Measurements from ENCODE around the gene SYF2.
A peak's percentile ranks its signal among the peaks of the same experiment; 100 is the strongest.

The SYF2 gene

GRCh38 chr1:25246600-25247023, 14.3 kb upstream of the SYF2 start (continued):
- TF ChIP-seq ZNF302 (tag by site-specific recombination; IDR thresholded peaks at IDR 0.05; ENCODE audit: low read depth), result no peak
- TF ChIP-seq ZNF274 (IDR thresholded peaks at IDR 0.05; ENCODE audit: low read length), result no peak
- TF ChIP-seq ZNF274 (tag by site-specific recombination; IDR thresholded peaks at IDR 0.05; ENCODE audit: borderline replicate concordance), result no peak
- TF ChIP-seq ZNF571 (tag by site-specific recombination; IDR thresholded peaks at IDR 0.05), result no peak
- TF ChIP-seq KLF10 (tag by site-specific recombination; IDR thresholded peaks at IDR 0.05), result no peak
- TF ChIP-seq ZNF335 (tag by site-specific recombination; conservative IDR thresholded peaks at IDR 0.05), result peak; percentile 34; the same call in 1 of the 2 replicates

- Histone ChIP-seq H3K36me3 (ENCODE audit: control insufficient read depth in 2 of 2, insufficient read depth in 1 of 2, low read length in 2 of 2) (peaks cover 33 to 54% of the 10 kb centered on the region in 2 experiments), H3K4me1 (ENCODE audit: control insufficient read depth, insufficient read depth, low read length) (0 out of 2 replicates have a peak, but pooled peaks cover 2% of the 10 kb centered on the region), H3K4me3 (ENCODE audit: low read depth, low read length) (peak overlapping the region; percentile 99), H3K9me3 (ENCODE audit: control insufficient read depth, insufficient read depth, low read depth, low read length) (no peaks in the 10 kb centered on the region), H3K27ac (ENCODE audit: extremely low read depth, low read depth, low read length) (peak overlapping the region; percentile 96)
- ChIA-PET CTCF (interaction anchor here (0.6 to 0.9 kb wide), 2 partner anchors 273 to 328 kb away, joined by 3 read pairs; no protein-coding TSS in a partner anchor), POLR2A (interaction anchor here (6.2 kb wide), 1 partner anchor 14 kb away, joined by 100 read pairs; the partner anchor contains the start of gene SYF2)
- TF ChIP-seq ZNF654 (tag by site-specific recombination; IDR thresholded peaks at IDR 0.05; ENCODE audit: low read depth), result no peak
- no peak for TF ChIP-seq ZNF585B (tag by site-specific recombination; IDR thresholded peaks at IDR 0.05)
- TF ChIP-seq ZNF76 (tag by site-specific recombination; IDR thresholded peaks at IDR 0.05; ENCODE audit: borderline replicate concordance, low read depth), result peak; percentile 78
- no peak for TF ChIP-seq ZNF341 (tag by site-specific recombination; IDR thresholded peaks at IDR 0.05; ENCODE audit: low read depth)
- TF ChIP-seq ZBTB1 (tag by site-specific recombination; IDR thresholded peaks at IDR 0.05), result no peak
- TF ChIP-seq SP2 (tag by site-specific recombination; IDR thresholded peaks at IDR 0.05), result peak; percentile 36; the same call in 1 of the 2 replicates
- peak; percentile 63; the same call in 1 of the 2 replicates for TF ChIP-seq BCL11A (tag by site-specific recombination; IDR thresholded peaks at IDR 0.05; ENCODE audit: low read depth)
- peak; percentile 33; the same call in 1 of the 2 replicates for TF ChIP-seq ZEB2 (tag by site-specific recombination; IDR thresholded peaks at IDR 0.05)
- TF ChIP-seq ZNF391 (tag by site-specific recombination; IDR thresholded peaks at IDR 0.05; ENCODE audit: borderline replicate concordance, low read depth), result 0 out of 2 replicates have a peak, but pooled peaks have one; percentile 22
- peak; percentile 73 for TF ChIP-seq ZNF366 (tag by site-specific recombination; conservative IDR thresholded peaks at IDR 0.05)
- peak; percentile 41; the same call in 1 of the 2 replicates for TF ChIP-seq KLF9 (tag by site-specific recombination; IDR thresholded peaks at IDR 0.05; ENCODE audit: low read depth)
- peak; percentile 12; the same call in 1 of the 2 replicates for TF ChIP-seq ZBTB8A (tag by site-specific recombination; IDR thresholded peaks at IDR 0.05)
- no peak for TF ChIP-seq ZNF292 (tag by site-specific recombination; IDR thresholded peaks at IDR 0.05; ENCODE audit: borderline replicate concordance, low read depth)
- peak; percentile 75 for TF ChIP-seq BCL11B (tag by site-specific recombination; IDR thresholded peaks at IDR 0.05; ENCODE audit: low read depth)
- no peak for TF ChIP-seq ZNF560 (tag by site-specific recombination; IDR thresholded peaks at IDR 0.05; ENCODE audit: borderline replicate concordance)
- TF ChIP-seq ZNF433 (tag by site-specific recombination; IDR thresholded peaks at IDR 0.05; ENCODE audit: low read depth), result no peak
- 0 out of 2 replicates have a peak, but pooled peaks have one; percentile 22 for TF ChIP-seq KLF10 (tag by site-specific recombination; IDR thresholded peaks at IDR 0.05)
- TF ChIP-seq ZNF518A (tag by site-specific recombination; conservative IDR thresholded peaks at IDR 0.05; ENCODE audit: low read depth), result no peak
- TF ChIP-seq ZNF202 (tag by site-specific recombination; IDR thresholded peaks at IDR 0.05; ENCODE audit: borderline replicate concordance), result no peak
- peak; percentile 11; the same call in 1 of the 2 replicates for TF ChIP-seq ZNF629 (tag by site-specific recombination; IDR thresholded peaks at IDR 0.05)
- TF ChIP-seq ZBTB7A (tag by site-specific recombination; IDR thresholded peaks at IDR 0.05; ENCODE audit: low read depth), result no peak
- no peak for TF ChIP-seq ZNF707 (tag by site-specific recombination; IDR thresholded peaks at IDR 0.05)
- TF ChIP-seq ZFHX2 (tag by site-specific recombination; conservative IDR thresholded peaks at IDR 0.05), result peak; percentile 74
- no peak for TF ChIP-seq WT1 (tag by site-specific recombination; IDR thresholded peaks at IDR 0.05)
- TF ChIP-seq EGR2 (tag by site-specific recombination; IDR thresholded peaks at IDR 0.05; ENCODE audit: low read depth), result peak; percentile 64
- no peak for TF ChIP-seq ZNF837 (tag by site-specific recombination; IDR thresholded peaks at IDR 0.05)
- 0 out of 2 replicates have a peak, but pooled peaks have one; percentile 19 for TF ChIP-seq KLF16 (tag by site-specific recombination; IDR thresholded peaks at IDR 0.05)
- no peak for TF ChIP-seq ZNF416 (tag by site-specific recombination; IDR thresholded peaks at IDR 0.05)
Measured at GRCh38 chr1:25245809-25246599, 13.7 kb upstream of the SYF2 start.

All from HEK293 (cell line).